ENCODE results near the gene KBTBD12. TPM values are rescaled to one million over a fixed set of nuclear protein-coding genes. Genes with fewer than 3 reads are reported as not detected.
"Not testable (repeated sequence)": the region's sequence is repeated elsewhere in the genome, so short reads cannot be mapped to it uniquely, and the experiment has no call there.

KBTBD12 gene
- total and polyA plus RNA-seq, 10 donors: 0.03 to 0.51 (median 0.08) TPM; not detected in 4

GRCh38 chr3:127902486-127902885 lies 12.5 kb upstream of the KBTBD12 start:
- Histone ChIP-seq H3K27me3 (replicated peaks in 1 of 7) (peaks cover 0 to 2% (median 0%) of the 10 kb centered on the region in 7 donors), H3K36me3 (no peaks in the 10 kb centered on the region), H3K9me3 (peaks cover 0 to 10% (median 2%) of the 10 kb centered on the region in 8 donors), H3K4me3 (no peak overlapping the region), H3K4me1 (no peaks in the 10 kb centered on the region), H3K27ac (no peak overlapping the region)
- WGBS, 5 donors: 76 to 92% (median 85%) methylated on average over 6 of the region's 6 CpGs
- intact Hi-C loops (cut with DNase I; ENCODE audit: low total_unique reads): no loop called here
- no peak for DNase-seq
- no peak for TF ChIP-seq POLR2A (IDR thresholded peaks at IDR 0.05)
- no peak for TF ChIP-seq POLR2AphosphoS5 (IDR thresholded peaks at IDR 0.05)
- TF ChIP-seq CTCF (IDR thresholded peaks at IDR 0.05 in 8 of 11, conservative IDR thresholded peaks at IDR 0.05 in 3 of 11): no peak

- peaks cover 0 to 10% (median 2%) of the 10 kb centered on the region in 8 donors for H3K9me3 ChIP-seq
- no peak overlapping the region for H3K4me3 ChIP-seq
- H3K27ac ChIP-seq: no peak overlapping the region
- intact Hi-C loops (cut with DNase I; ENCODE audit: low total_unique reads): no loop called here
- WGBS, 5 donors: 74 to 83% (median 78%) methylated on average over 6 of the region's 6 CpGs
- H3K4me1 ChIP-seq: no peaks in the 10 kb centered on the region
- H3K27me3 ChIP-seq (replicated peaks in 1 of 7): peaks cover 0 to 5% (median 0%) of the 10 kb centered on the region in 7 donors
- DNase-seq: no peak
- no peak for TF ChIP-seq CTCF (IDR thresholded peaks at IDR 0.05 in 8 of 11, conservative IDR thresholded peaks at IDR 0.05 in 3 of 11)
- TF ChIP-seq POLR2A (IDR thresholded peaks at IDR 0.05): no peak
- no peak for TF ChIP-seq POLR2AphosphoS5 (IDR thresholded peaks at IDR 0.05)
- no peaks in the 10 kb centered on the region for H3K36me3 ChIP-seq
Observed at GRCh38 chr3:127903611-127904375, 11.2 kb upstream of the KBTBD12 start.

GRCh38 chr3:127905556-127905955 lies 9.5 kb upstream of the KBTBD12 start:
- Histone ChIP-seq H3K27me3 (replicated peaks in 1 of 7) (peaks cover 0 to 5% (median 0%) of the 10 kb centered on the region in 7 donors), H3K9me3 (peaks cover 0 to 10% (median 2%) of the 10 kb centered on the region in 8 donors), H3K27ac (no peak overlapping the region), H3K4me3 (no peak overlapping the region), H3K4me1 (no peaks in the 10 kb centered on the region), H3K36me3 (no peaks in the 10 kb centered on the region)
- whole genome bisulfite sequencing, 5 donors: 67 to 81% (median 78%) methylated on average over 3 of the region's 3 CpGs
- intact Hi-C loops (cut with DNase I; ENCODE audit: low total_unique reads): no loop called here
- no peak for DNase-seq
- TF ChIP-seq POLR2AphosphoS5 (IDR thresholded peaks at IDR 0.05) (no peak), CTCF (IDR thresholded peaks at IDR 0.05 in 8 of 11, conservative IDR thresholded peaks at IDR 0.05 in 3 of 11) (no peak), POLR2A (IDR thresholded peaks at IDR 0.05) (no peak)

DNA sequence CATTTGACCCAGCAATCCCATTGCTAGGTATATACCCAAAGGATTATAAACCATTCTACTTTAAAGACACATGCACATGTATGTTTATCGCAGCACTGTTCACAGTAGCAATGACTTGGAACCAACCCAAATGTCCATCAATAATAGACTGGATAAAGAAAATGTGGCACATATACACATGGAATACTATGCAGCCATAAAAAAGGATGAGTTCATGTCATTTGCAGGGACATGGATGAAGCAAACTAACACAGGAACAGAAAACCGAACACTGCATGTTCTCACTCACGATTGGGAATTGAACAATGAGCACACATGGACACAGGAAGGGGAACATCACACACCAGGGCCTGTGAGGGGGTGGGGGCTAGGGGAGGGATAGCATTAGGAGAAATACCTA lies 8.4 kb upstream of the KBTBD12 start:
- intact Hi-C loops (cut with DNase I; ENCODE audit: low total_unique reads); DNase-seq; H3K4me1 ChIP-seq; H3K36me3 ChIP-seq; H3K4me3 ChIP-seq; H3K27ac ChIP-seq: not testable (repeated sequence)
- WGBS, 5 donors: 83 to 93% (median 90%) methylated on average over 3 of the region's 3 CpGs
- peaks cover 0 to 10% (median 2%) of the 10 kb centered on the region in 8 donors for H3K9me3 ChIP-seq
- peaks cover 0 to 16% (median 0%) of the 10 kb centered on the region in 7 donors for H3K27me3 ChIP-seq (replicated peaks in 1 of 7)

All from spleen (tissue), 11 donors.